ENCODE measurements around the gene ST7. TPM values are rescaled to one million over a fixed set of nuclear protein-coding genes. Genes with fewer than 3 reads are reported as not detected.

Gene ST7
- polyA plus RNA-seq, 1 donor (not counting 4 experiments of a cell fraction or from before 2014, with no cell fraction given), result 16.9 TPM

DNA sequence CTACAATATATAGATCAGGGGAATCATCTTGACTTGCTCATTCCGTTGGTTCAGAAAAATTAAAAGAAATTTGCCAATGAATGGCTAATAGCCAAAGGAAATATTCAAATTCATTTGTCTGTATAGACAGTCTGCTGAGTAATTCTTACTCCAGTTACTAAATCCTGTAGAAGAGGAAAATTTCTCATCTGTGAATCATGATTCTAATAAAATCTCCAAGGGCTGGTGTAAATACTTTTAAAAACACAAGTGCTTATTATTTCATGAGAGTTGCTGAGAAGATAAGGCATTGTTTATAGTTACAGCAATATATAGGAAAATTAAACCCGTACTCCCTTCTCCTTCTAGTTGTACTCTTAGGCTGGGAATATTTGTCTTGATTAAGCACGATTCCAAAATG lies 316.6 kb downstream of the ST7 start:
- Histone ChIP-seq H3K9me1 (ENCODE audit: control insufficient read depth, extremely low read depth, insufficient read depth, low read length) (no peaks in the 10 kb centered on the region), H3K4me2 (ENCODE audit: control insufficient read depth, extremely low read depth, insufficient read depth, low read depth, low read length) (peak overlapping the region; percentile 70), H4K20me1 (ENCODE audit: control insufficient read depth, extremely low read depth, insufficient read depth, low read length) (no peaks in the 10 kb centered on the region), H3K9me3 (ENCODE audit: control insufficient read depth, low read depth, low read length) (no peaks in the 10 kb centered on the region), H3K4me1 (ENCODE audit: control insufficient read depth, extremely low read depth, insufficient read depth, low read length) (peaks cover 32% of the 10 kb centered on the region), H2AFZ (ENCODE audit: control insufficient read depth, low read length) (no peak overlapping the region), H3K4me3 (ENCODE audit: control insufficient read depth in 2 of 3, extremely low read depth in 1 of 3, insufficient read depth in 2 of 3, low read depth in 1 of 3, low read length in 3 of 3) (peak overlapping the region in 2 of 3 experiments; percentile 27 to 34), H3K27me3 (ENCODE audit: control insufficient read depth, extremely low read depth, insufficient read depth, low read length) (no peaks in the 10 kb centered on the region), H3K27ac (ENCODE audit: control insufficient read depth, insufficient read depth, low read length) (peak overlapping the region; percentile 94), H3K9ac (ENCODE audit: control insufficient read depth, extremely low read depth, insufficient read depth, low read length) (peak overlapping the region; percentile 44), H3K36me3 (ENCODE audit: control insufficient read depth in 2 of 2, extremely low read depth in 1 of 2, insufficient read depth in 2 of 2, low read length in 2 of 2) (no peaks in the 10 kb centered on the region), H3K79me2 (ENCODE audit: control insufficient read depth, insufficient read depth, low read length) (no peaks in the 10 kb centered on the region)
- FAIRE-seq, result peak; percentile 29
- DNase-seq (ENCODE audit: low read depth, low spot score), result no peak
- dilution Hi-C loops (cut with MboI; ENCODE audit: extremely low pct_ligation_motif_present, low sequenced_read_pairs), result no loop called here
- no peak for TF ChIP-seq EZH2 (IDR thresholded peaks at IDR 0.05; ENCODE audit: low read length)
- TF ChIP-seq, protein P1, sequence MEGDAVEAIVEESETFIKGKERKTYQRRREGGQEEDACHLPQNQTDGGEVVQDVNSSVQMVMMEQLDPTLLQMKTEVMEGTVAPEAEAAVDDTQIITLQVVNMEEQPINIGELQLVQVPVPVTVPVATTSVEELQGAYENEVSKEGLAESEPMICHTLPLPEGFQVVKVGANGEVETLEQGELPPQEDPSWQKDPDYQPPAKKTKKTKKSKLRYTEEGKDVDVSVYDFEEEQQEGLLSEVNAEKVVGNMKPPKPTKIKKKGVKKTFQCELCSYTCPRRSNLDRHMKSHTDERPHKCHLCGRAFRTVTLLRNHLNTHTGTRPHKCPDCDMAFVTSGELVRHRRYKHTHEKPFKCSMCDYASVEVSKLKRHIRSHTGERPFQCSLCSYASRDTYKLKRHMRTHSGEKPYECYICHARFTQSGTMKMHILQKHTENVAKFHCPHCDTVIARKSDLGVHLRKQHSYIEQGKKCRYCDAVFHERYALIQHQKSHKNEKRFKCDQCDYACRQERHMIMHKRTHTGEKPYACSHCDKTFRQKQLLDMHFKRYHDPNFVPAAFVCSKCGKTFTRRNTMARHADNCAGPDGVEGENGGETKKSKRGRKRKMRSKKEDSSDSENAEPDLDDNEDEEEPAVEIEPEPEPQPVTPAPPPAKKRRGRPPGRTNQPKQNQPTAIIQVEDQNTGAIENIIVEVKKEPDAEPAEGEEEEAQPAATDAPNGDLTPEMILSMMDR (optimal IDR thresholded peaks at IDR 0.05 in 1 of 3, IDR thresholded peaks at IDR 0.05 in 1 of 3, conservative IDR thresholded peaks at IDR 0.05 in 1 of 3; ENCODE audit: extremely low read depth in 1 of 3, insufficient read depth in 2 of 3, low read length in 3 of 3), result no peak

DNA sequence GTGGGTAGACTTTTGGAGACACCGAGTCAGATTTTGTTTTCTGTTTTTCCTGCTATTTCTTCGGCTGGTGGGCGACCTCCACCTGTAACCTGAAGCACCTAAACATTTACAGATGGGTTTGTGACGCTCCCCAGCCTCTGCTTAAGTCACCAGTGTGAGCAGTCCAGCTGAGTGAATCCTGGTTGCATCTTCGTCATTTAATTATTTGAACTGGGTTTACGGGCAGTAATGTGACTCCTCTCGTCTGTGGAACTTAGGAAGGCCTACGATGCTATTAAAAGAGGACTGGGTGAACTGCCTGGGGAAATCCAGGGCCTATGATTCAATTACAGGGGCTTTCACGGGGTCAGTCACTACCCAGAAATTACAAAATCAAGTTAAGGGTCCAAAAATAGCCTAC lies 317.1 kb downstream of the ST7 start:
- H3K27ac ChIP-seq (ENCODE audit: control insufficient read depth, insufficient read depth, low read length), result peak overlapping the region; percentile 94
- dilution Hi-C loops (cut with MboI; ENCODE audit: extremely low pct_ligation_motif_present, low sequenced_read_pairs), result no loop called here
- H3K27me3 ChIP-seq (ENCODE audit: control insufficient read depth, extremely low read depth, insufficient read depth, low read length), result no peaks in the 10 kb centered on the region
- no peaks in the 10 kb centered on the region for H3K9me1 ChIP-seq (ENCODE audit: control insufficient read depth, extremely low read depth, insufficient read depth, low read length)
- H4K20me1 ChIP-seq (ENCODE audit: control insufficient read depth, extremely low read depth, insufficient read depth, low read length), result no peaks in the 10 kb centered on the region
- H3K9ac ChIP-seq (ENCODE audit: control insufficient read depth, extremely low read depth, insufficient read depth, low read length), result peak overlapping the region; percentile 44
- H3K4me2 ChIP-seq (ENCODE audit: control insufficient read depth, extremely low read depth, insufficient read depth, low read depth, low read length), result peak overlapping the region; percentile 70
- TF ChIP-seq EZH2 (IDR thresholded peaks at IDR 0.05; ENCODE audit: low read length), result no peak
- TF ChIP-seq, protein P1 (optimal IDR thresholded peaks at IDR 0.05 in 1 of 3, IDR thresholded peaks at IDR 0.05 in 1 of 3, conservative IDR thresholded peaks at IDR 0.05 in 1 of 3; ENCODE audit: extremely low read depth in 1 of 3, insufficient read depth in 2 of 3, low read length in 3 of 3), result no peak
- no peaks in the 10 kb centered on the region for H3K36me3 ChIP-seq (ENCODE audit: control insufficient read depth in 2 of 2, extremely low read depth in 1 of 2, insufficient read depth in 2 of 2, low read length in 2 of 2)
- no peak for FAIRE-seq
- H3K4me1 ChIP-seq (ENCODE audit: control insufficient read depth, extremely low read depth, insufficient read depth, low read length), result peaks cover 33% of the 10 kb centered on the region
- H3K9me3 ChIP-seq (ENCODE audit: control insufficient read depth, low read depth, low read length), result no peaks in the 10 kb centered on the region
- no peak for DNase-seq (ENCODE audit: low read depth, low spot score)
- H3K79me2 ChIP-seq (ENCODE audit: control insufficient read depth, insufficient read depth, low read length), result no peaks in the 10 kb centered on the region
- H3K4me3 ChIP-seq (ENCODE audit: control insufficient read depth in 2 of 3, extremely low read depth in 1 of 3, insufficient read depth in 2 of 3, low read depth in 1 of 3, low read length in 3 of 3), result peak overlapping the region in 2 of 3 experiments; percentile 27 to 34
- no peak overlapping the region for H2AFZ ChIP-seq (ENCODE audit: control insufficient read depth, low read length)
